Stimulated activated naive CD4-positive, alpha-beta T cell (primary cell): ENCODE results near the gene IFT88.

ENCODE experiments used
- DNase-seq, 6 experiments: peaks; one replicate each; lab custom pipeline; 2025; lab: John Stamatoyannopoulos, UW

IFT88 gene

GRCh38 chr13:20716951-20717350 is 150.0 kb downstream of the IFT88 start:
- no peak for DNase-seq

- no peak for DNase-seq
Measured at GRCh38 chr13:20717581-20718542, 150.9 kb downstream of the IFT88 start.

- DNase-seq, result no peak
Measured at GRCh38 chr13:20718958-20719566, 152.1 kb downstream of the IFT88 start.

GRCh38 chr13:20719783-20720182 is 152.8 kb downstream of the IFT88 start:
- DNase-seq, result no peak

- no peak for DNase-seq
Measured at GRCh38 chr13:20720499-20720898, 153.5 kb downstream of the IFT88 start.

GRCh38 chr13:20721058-20721453 is 154.1 kb downstream of the IFT88 start:
- DNase-seq, result no peak

GRCh38 chr13:20721454-20722357 is 154.7 kb downstream of the IFT88 start:
- DNase-seq, result no peak

GRCh38 chr13:20727856-20728255 is 160.9 kb downstream of the IFT88 start:
- no peak for DNase-seq

GRCh38 chr13:20728579-20729311 is 161.8 kb downstream of the IFT88 start:
- no peak for DNase-seq

GRCh38 chr13:20729633-20730585 is 163.0 kb downstream of the IFT88 start:
- no peak for DNase-seq

- no peak for DNase-seq
Measured at GRCh38 chr13:20738616-20739015, 171.7 kb downstream of the IFT88 start.

GRCh38 chr13:20740021-20740420 is 173.1 kb downstream of the IFT88 start:
- no peak for DNase-seq
